T1000 (cell line): ENCODE results near the gene MOGAT3.
A peak's percentile ranks its signal among the peaks of the same experiment; 100 is the strongest.

ENCODE experiments used
- DNase-seq: peaks from one replicate; lab custom pipeline; 2025; ENCODE audit warnings: mixed read lengths; lab: John Stamatoyannopoulos, UW

MOGAT3 gene, protein sequence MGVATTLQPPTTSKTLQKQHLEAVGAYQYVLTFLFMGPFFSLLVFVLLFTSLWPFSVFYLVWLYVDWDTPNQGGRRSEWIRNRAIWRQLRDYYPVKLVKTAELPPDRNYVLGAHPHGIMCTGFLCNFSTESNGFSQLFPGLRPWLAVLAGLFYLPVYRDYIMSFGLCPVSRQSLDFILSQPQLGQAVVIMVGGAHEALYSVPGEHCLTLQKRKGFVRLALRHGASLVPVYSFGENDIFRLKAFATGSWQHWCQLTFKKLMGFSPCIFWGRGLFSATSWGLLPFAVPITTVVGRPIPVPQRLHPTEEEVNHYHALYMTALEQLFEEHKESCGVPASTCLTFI

GRCh38 chr7:101200862-101201599 lies at the start of gene MOGAT3:
MOGAT3 (minus strand) TSS chr7:101201036; CDS start chr7:101200854, 182 bp downstream.
- DNase-seq = no peak

DNA sequence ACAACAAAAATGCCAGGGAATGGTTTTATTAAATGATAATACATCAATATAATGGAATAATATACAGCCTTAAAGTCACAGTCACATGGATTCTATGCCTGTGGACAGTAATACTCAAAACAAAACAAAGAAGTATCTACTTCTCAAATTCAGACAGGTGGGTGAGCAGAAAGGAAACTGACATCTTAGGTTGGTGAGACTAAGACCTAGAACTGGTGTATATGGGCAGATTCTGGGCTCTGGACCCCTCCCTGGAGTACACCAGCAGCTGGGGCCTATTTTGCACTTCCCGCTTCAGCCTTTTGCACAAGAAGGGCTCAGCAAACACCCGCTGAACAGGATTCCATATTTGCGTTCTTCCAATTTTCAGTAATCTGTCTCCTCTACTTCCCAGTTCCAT lies 49.5 kb upstream of the MOGAT3 start:
- no peak for DNase-seq

DNA sequence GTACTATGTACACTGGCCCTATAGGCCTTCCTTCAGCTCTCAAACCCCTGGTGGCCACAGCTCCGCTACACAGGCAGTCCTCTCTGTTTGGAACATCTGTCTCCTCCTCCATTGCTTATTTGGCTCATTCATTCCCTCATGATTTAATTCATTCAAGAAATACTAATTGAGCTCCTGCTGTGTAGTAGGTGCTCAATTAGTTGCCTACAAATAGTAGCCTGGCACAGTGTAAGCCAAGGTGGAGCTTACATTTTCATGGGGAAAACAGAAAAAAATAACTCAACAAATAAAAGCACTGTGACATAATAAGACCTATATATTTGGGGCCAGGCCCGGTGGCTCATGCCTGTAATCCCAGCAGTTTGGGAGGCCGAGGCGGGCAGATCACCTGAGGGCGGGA lies 47.4 kb upstream of the MOGAT3 start:
- no peak for DNase-seq

GRCh38 chr7:101245147-101245668 lies 44.4 kb upstream of the MOGAT3 start:
- DNase-seq = no peak

DNA sequence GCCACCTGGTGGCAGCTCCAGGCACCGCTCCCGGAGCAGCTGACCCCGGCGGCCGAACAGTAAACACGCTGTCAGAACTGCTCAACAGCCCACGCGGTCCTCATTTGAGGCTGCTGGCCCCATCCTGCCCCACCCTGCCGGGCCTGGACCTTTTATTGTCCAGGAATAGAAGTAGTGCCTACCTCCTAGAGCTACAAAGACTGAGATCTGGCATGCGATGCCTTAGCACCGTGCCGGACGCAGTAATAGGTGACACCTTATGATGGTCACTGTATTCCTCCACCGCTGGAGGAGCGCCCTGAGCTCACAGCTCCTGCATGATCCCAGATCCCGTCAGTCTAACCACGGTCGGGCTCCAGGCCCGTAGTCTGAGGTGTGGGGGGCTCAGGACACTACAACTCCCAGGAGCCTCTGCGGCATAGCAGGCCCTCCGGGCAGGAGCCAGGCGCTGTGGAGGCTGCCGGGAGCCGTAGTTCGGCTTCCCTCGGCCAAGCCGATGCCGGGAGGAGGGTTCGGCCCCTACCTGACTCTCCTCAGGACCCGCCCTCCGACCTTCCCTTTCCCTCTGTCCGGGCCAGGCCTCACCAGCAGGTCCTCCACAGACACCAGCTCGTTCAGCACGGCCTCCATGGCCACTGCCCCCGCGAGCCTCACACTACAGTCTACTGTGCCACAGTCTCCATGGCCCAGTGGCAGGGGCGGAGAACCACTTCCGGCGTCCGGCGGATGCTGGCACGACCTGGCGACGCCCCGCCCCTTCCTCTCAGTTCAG lies 43.7 kb upstream of the MOGAT3 start, which contains the start of gene FIS1:
FIS1 (minus strand) TSS at position 707 of the 772 bp plus-strand sequence; CDS start at position 630, 77 bp downstream.
- peak; percentile 82 for DNase-seq

- DNase-seq = no peak
Measured at GRCh38 chr7:101243646-101244374, 43.0 kb upstream of the MOGAT3 start.

DNA sequence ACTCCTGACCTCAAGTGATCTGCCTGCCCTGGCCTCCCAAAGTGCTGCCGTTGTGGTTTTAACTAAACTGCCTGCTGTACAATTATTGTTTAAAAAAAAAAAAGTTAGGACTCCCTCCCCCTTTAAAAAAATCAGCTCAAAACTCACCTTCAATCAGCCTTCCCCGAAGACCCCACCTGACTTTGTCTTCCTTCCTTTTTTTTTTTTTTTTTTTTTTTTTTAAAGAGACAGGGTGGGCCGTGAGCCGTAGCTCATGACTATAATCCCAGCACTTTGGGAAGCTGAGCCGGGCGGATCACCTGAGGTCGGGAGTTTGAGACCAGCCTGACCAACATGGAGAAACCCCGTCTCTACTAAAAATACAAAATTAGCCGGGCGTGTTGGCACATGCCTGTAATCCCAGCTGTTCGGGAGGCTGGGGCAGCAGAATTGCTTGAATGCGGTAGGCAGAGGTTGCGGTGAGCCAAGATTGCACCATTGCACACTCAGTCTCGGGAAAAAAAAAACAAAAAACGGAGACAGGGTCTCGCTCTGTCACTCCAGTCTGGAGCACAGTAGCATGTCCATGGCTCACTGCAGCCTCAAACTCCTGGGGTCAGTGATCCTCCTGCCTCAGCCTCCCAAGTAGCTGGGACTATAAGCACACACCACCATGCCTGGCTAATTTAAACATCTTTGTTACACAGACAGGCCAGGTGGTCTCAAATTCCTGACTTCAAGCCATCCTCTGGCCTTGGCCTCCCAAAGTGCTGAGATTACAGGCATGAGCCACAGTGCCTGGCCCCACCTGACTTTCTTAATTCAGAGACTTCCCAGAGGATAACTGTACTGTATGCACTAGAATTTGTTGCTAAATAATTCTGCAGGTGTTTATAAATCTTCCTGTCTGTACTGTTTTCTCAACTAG lies 40.9 kb upstream of the MOGAT3 start:
- DNase-seq = no peak

DNA sequence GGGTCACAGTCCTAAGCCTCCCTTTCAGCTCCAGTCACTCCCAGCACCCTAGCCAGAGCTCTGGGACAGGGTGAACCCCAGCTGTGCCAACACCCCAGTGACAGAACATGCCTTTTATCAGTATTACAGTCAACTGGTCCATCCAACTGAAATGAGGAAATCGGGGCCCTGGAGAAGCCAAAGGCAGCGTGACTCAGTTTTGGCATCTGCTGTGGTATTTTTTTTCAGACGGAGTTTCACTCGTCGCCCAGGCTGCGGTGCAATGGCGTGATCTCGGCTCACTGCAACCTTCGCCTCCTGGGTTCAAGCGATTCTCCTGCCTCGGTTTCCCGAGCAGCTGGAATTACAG lies 40.2 kb upstream of the MOGAT3 start:
- no peak for DNase-seq

- DNase-seq = no peak
Measured at GRCh38 chr7:101240226-101241014, 39.6 kb upstream of the MOGAT3 start.

- no peak for DNase-seq
Measured at GRCh38 chr7:101239951-101240220, 39.0 kb upstream of the MOGAT3 start.

DNA sequence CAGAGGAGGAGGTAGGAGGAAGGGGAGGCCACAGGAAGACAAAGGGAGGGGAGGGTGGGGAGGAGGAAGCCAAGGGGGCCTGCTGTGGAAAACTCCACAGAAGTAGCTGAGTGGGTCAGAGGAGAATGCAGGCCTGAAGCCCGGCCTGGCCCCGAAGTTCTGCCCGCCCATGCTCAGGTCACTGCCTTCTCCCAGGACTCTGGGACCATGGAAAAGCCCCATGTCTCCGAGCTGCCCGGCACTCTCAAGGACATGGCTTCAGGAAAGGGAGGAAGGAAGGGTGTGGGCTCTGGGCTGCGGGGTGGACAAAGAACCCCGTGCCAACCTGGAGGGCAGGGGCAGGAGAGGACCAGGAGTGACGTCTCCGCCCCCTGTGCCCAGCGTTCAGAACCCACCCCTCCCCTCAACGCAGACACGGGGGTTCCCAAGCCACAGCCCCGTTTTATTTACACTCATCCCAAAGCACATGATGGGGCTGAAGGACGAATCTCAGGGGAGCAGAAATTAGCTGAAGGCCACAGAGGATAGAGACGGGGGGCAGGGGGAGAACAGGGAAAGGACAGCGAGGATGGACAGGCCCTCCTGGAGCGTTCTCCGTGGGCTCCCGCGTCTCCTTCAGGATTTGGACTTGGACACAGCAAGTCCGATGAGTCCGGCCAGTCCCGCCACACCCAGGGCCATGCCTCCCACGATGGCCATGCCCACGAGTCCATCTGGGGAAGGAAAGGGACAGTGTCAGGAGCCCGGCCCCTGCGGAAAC lies 38.5 kb upstream of the MOGAT3 start:
- DNase-seq = no peak

DNA sequence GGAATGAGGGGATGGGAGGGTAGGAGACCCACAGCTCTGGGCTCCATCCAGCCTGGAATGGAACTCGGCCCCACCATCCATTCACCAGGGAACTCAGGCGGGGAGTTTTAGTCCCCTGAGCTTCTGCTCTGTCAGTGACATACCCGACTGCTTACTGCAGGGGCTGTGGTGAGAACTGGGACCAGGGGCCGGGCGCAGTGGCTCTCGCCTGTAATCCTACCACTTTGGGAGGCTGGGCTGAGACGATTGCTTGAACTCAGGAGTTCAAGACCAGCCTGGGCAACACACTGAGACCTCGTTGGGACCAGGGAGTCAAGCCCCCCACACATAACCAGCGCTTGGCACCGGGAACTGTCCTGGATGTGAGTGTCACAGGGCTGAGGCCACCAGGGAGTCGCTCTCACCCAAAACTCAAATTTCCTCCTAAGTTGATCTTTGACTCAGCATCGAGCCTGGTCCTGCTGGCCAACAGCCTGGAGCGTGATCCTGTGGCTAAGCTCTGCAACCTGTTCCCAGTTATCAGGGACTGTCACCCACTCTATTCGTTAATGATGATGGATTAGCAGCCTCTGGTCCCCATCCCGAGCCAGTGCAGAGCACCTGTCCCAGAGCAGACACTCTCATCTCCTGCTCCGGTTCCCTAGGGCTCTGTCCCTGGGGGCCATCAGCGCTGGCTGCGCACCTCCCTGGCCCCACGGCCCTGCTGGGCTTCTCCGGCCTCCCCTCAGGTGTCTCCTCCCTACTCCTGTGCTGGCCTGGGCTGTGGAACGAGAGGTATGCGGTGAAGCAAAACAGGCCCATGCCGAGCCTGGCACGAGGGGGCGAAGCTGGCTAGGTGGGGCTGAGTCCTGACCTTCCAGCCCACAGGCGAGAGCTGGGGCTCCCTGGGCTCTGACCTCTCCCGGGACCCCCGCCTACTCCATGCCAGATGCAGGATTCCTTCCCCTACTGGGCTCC lies 37.7 kb upstream of the MOGAT3 start:
- DNase-seq = no peak

DNA sequence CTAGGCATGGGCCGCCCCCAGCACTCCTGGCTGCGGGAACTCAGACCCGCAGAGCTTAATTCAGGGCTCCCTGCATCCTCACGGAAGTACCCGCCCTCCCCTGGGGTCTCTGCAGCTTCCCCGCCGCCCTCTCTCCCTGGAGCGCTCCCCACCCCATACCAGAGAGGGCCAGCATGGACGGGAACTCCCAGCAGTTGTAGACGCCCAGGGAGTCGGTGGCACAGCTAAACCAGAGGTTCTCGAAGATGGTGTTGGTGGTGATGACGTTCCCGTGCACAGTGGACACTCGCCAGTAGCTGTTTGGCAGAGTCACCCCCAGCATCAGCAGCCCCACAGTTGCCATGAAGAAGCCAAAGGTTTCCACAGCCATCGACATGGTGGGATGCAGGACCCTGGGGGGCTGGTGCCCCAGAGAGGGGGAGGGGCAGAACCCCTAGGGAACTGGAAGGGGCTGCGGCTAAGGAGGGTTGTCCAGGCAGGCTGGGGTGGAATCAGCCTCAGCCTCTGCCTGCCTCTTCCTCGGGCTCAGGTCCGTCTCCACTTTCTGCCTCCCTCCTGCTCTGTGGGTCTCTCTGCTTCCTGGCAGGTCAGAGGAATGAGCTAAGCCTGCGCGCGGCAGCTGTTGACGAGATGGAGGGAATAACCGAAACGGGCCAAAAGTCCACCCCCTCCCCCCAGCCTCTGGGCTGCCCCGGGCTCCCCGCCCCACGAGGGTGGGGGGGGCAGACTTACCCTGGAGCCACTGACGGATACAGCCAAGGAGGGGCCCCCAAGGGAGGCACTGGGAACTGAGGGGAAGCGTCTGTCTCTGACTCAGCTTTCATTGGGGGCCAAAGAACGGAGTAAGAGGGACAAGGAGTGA lies 36.6 kb upstream of the MOGAT3 start, which contains the start of gene CLDN15:
CLDN15 (minus strand) TSS at position 597 of the 862 bp plus-strand sequence; CDS start at position 376, 221 bp downstream.
- DNase-seq = peak; percentile 75

DNA sequence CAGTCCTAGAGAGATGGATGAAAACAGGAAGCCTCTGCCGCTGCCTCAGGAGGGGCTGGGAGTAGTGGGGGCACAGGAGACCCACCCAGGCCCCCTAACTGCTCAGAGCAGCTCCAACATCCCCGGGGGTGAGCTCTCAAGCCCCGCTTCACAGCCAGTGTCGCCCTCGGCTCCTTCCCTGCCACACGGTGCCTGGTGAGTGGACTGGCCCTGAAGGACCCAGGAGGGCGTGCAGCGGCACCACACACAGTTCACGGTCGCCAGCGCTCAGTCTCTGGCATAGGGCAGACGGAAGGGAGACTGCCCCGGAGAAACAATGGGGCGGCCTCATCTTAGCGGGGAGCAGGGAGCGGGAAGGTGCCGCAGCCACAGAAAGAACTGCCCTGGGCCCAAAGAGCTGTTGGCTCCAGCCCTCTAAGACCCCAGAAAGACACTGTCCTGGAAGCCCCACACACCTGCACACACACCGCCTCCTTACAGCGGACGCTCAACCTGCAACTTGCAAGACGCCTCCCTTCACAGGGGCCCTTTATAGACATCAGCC lies 35.5 kb upstream of the MOGAT3 start:
- no peak for DNase-seq

GRCh38 chr7:101235522-101235921 lies 34.7 kb upstream of the MOGAT3 start:
- DNase-seq = no peak

GRCh38 chr7:101235050-101235449 lies 34.2 kb upstream of the MOGAT3 start:
- DNase-seq = no peak

DNA sequence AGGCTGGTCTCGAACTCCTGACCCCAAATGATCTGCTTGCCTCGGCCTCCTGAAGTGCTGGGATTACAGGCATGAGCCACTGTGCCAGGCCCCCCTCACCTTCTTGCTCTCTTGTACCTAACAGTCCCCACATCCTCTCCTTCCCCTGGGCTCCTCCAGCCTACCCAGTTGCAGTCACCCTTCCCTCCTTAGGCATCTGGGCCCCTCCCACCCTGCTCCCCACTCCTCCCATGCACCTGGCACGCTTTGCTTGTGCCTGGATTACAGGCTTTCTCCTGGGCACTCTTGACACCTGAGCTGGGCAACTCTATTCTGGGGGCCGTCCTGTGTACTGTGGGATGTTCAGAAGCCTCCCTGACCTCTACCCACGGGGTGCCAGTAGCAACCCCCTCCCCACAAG lies 33.8 kb upstream of the MOGAT3 start:
- no peak for DNase-seq
